Middle frontal gyrus (tissue), 1 donor: ENCODE results near the gene B3GALT2.

Experiments used
- DNase-seq: peaks from one replicate; pipeline ENCODE4 v3.0.0-alpha.2; 2015; ENCODE audit warnings: low spot score; ENCODE audit errors: extremely low spot score

B3GALT2 gene

GRCh38 chr1:193183019-193183627 lies 3.3 kb downstream of the B3GALT2 start:
- DNase-seq = peak; percentile 65

GRCh38 chr1:193181985-193182384 lies 4.4 kb downstream of the B3GALT2 start:
- no peak for DNase-seq

GRCh38 chr1:193181536-193181935 lies 4.9 kb downstream of the B3GALT2 start:
- no peak for DNase-seq

- no peak for DNase-seq
Measured at GRCh38 chr1:193179094-193179493, 7.3 kb downstream of the B3GALT2 start.

- no peak for DNase-seq
Measured at GRCh38 chr1:193176788-193177187, 9.6 kb downstream of the B3GALT2 start.

GRCh38 chr1:193176113-193176512 lies 10.3 kb downstream of the B3GALT2 start:
- no peak for DNase-seq

GRCh38 chr1:193157360-193157759 lies 29.1 kb downstream of the B3GALT2 start:
- DNase-seq = no peak

GRCh38 chr1:193156822-193157142 lies 29.6 kb downstream of the B3GALT2 start:
- no peak for DNase-seq

- DNase-seq = no peak
Measured at GRCh38 chr1:193156117-193156821, 30.1 kb downstream of the B3GALT2 start.

- no peak for DNase-seq
Measured at GRCh38 chr1:193144999-193145398, 41.4 kb downstream of the B3GALT2 start.

GRCh38 chr1:193144361-193144938 lies 42.0 kb downstream of the B3GALT2 start:
- no peak for DNase-seq

- DNase-seq = no peak
Measured at GRCh38 chr1:193143285-193143684, 43.1 kb downstream of the B3GALT2 start.

- DNase-seq = no peak
Measured at GRCh38 chr1:193142409-193142808, 44.0 kb downstream of the B3GALT2 start.

- no peak for DNase-seq
Measured at GRCh38 chr1:193141804-193142203, 44.6 kb downstream of the B3GALT2 start.

- no peak for DNase-seq
Measured at GRCh38 chr1:193140254-193140653, 46.2 kb downstream of the B3GALT2 start.

- DNase-seq = no peak
Measured at GRCh38 chr1:193131266-193131860, 55.0 kb downstream of the B3GALT2 start.
